ENCODE measurements around the gene SLC36A2. TPM values are rescaled to one million over a fixed set of nuclear protein-coding genes. Genes with fewer than 3 reads are reported as not detected.

The SLC36A2 gene
- total and polyA plus RNA-seq, 4 donors, result not detected

DNA sequence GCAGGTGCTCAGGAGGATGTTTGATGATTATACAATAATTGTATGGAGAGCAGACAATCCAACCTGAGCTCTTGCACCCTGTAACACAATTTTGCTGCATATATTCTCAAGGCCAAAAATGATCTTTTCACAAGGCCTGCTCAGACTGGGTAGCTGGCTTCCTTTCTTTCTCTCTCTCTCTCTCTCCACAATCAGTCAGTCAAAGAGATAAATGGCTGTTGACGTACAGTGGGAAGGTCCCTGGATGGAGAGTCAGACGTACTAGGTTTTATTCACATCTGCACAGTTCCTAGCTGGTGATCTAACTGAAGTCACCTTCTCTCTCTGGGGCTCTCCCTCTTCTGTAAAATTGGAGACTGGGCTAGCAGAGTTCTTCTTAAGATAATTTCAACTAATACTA is 19.8 kb downstream of the SLC36A2 start:
- H3K9ac ChIP-seq (ENCODE audit: low read depth in 1 of 2, low read length in 2 of 2), result no peak overlapping the region
- peaks cover 0 to 4% (median 0%) of the 10 kb centered on the region in 4 donors for H3K9me3 ChIP-seq (ENCODE audit: control insufficient read depth in 4 of 4, low read length in 3 of 4)
- no peaks in the 10 kb centered on the region for H3K4me1 ChIP-seq (ENCODE audit: control insufficient read depth in 4 of 4, insufficient read depth in 4 of 4, low read length in 3 of 4)
- no peak overlapping the region for H3K27ac ChIP-seq (ENCODE audit: low read depth in 1 of 2, low read length in 2 of 2)
- 81% methylated on average over 2 of the region's 2 CpGs for WGBS
- no peak for DNase-seq (ENCODE audit: low spot score)
- no peak overlapping the region for H3K4me3 ChIP-seq (ENCODE audit: low read depth in 1 of 3, low read length in 3 of 3)
- no peaks in the 10 kb centered on the region for H3K27me3 ChIP-seq (ENCODE audit: control insufficient read depth in 4 of 4, insufficient read depth in 4 of 4, low read length in 3 of 4)
- TF ChIP-seq ZBTB33 (IDR thresholded peaks at IDR 0.05) (no peak), YY1 (IDR thresholded peaks at IDR 0.05) (no peak), SP1 (IDR thresholded peaks at IDR 0.05) (no peak), RAD21 (IDR thresholded peaks at IDR 0.05) (no peak), HNF4A (conservative IDR thresholded peaks at IDR 0.05) (no peak), RXRA (IDR thresholded peaks at IDR 0.05) (no peak), MAX (IDR thresholded peaks at IDR 0.05) (no peak), TAF1 (conservative IDR thresholded peaks at IDR 0.05) (no peak), CTCF (IDR thresholded peaks at IDR 0.05; ENCODE audit: low read depth, low read length, missing input control) (no peak), FOXA1 (IDR thresholded peaks at IDR 0.05) (no peak), NR2F2 (IDR thresholded peaks at IDR 0.05) (no peak), FOXA2 (IDR thresholded peaks at IDR 0.05) (no peak), EGR1 (IDR thresholded peaks at IDR 0.05; ENCODE audit: low read depth in 2 of 2) (no peak), JUND (IDR thresholded peaks at IDR 0.05) (no peak)
- TF ChIP-seq, protein P1, sequence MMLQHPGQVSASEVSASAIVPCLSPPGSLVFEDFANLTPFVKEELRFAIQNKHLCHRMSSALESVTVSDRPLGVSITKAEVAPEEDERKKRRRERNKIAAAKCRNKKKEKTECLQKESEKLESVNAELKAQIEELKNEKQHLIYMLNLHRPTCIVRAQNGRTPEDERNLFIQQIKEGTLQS (IDR thresholded peaks at IDR 0.05), result no peak
- TF ChIP-seq, protein P2, sequence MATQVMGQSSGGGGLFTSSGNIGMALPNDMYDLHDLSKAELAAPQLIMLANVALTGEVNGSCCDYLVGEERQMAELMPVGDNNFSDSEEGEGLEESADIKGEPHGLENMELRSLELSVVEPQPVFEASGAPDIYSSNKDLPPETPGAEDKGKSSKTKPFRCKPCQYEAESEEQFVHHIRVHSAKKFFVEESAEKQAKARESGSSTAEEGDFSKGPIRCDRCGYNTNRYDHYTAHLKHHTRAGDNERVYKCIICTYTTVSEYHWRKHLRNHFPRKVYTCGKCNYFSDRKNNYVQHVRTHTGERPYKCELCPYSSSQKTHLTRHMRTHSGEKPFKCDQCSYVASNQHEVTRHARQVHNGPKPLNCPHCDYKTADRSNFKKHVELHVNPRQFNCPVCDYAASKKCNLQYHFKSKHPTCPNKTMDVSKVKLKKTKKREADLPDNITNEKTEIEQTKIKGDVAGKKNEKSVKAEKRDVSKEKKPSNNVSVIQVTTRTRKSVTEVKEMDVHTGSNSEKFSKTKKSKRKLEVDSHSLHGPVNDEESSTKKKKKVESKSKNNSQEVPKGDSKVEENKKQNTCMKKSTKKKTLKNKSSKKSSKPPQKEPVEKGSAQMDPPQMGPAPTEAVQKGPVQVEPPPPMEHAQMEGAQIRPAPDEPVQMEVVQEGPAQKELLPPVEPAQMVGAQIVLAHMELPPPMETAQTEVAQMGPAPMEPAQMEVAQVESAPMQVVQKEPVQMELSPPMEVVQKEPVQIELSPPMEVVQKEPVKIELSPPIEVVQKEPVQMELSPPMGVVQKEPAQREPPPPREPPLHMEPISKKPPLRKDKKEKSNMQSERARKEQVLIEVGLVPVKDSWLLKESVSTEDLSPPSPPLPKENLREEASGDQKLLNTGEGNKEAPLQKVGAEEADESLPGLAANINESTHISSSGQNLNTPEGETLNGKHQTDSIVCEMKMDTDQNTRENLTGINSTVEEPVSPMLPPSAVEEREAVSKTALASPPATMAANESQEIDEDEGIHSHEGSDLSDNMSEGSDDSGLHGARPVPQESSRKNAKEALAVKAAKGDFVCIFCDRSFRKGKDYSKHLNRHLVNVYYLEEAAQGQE (IDR thresholded peaks at IDR 0.05), result no peak
- H3K36me3 ChIP-seq (ENCODE audit: control insufficient read depth in 4 of 4, insufficient read depth in 3 of 4, low read depth in 1 of 4, low read length in 3 of 4), result no peaks in the 10 kb centered on the region

DNA sequence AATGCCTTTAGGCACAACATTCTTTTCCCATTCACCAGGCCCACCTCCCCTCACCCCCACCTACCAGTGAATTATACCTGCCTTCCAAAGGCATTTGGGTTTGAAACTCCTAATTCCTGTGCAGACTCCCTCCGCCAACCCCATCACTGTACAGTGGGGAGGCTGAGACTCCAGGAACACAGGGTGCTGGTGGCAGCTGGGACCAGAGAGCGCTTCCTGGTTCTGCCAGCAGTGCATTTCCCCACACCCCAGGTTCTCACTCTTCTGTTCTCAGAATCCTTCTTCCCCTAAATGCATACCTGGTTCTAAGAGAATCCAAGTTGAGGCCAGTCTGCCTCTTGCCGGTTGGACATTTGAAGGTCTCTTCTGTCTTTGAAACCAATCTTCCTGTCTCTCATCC is 21.1 kb downstream of the SLC36A2 start:
- Histone ChIP-seq H3K9me3 (ENCODE audit: control insufficient read depth in 4 of 4, low read length in 3 of 4) (peaks cover 0 to 4% (median 0%) of the 10 kb centered on the region in 4 donors), H3K4me1 (ENCODE audit: control insufficient read depth in 4 of 4, insufficient read depth in 4 of 4, low read length in 3 of 4) (no peaks in the 10 kb centered on the region), H3K4me3 (ENCODE audit: low read depth in 1 of 3, low read length in 3 of 3) (no peak overlapping the region), H3K27ac (ENCODE audit: low read depth in 1 of 2, low read length in 2 of 2) (no peak overlapping the region), H3K27me3 (ENCODE audit: control insufficient read depth in 4 of 4, insufficient read depth in 4 of 4, low read length in 3 of 4) (no peaks in the 10 kb centered on the region), H3K9ac (ENCODE audit: low read depth in 1 of 2, low read length in 2 of 2) (no peak overlapping the region), H3K36me3 (ENCODE audit: control insufficient read depth in 4 of 4, insufficient read depth in 3 of 4, low read depth in 1 of 4, low read length in 3 of 4) (no peaks in the 10 kb centered on the region)
- TF ChIP-seq EGR1 (IDR thresholded peaks at IDR 0.05; ENCODE audit: low read depth in 2 of 2), result no peak
- TF ChIP-seq SP1 (IDR thresholded peaks at IDR 0.05), result no peak
- TF ChIP-seq TAF1 (conservative IDR thresholded peaks at IDR 0.05), result no peak
- no peak for TF ChIP-seq HNF4G (IDR thresholded peaks at IDR 0.05)
- no peak for TF ChIP-seq JUND (IDR thresholded peaks at IDR 0.05)
- TF ChIP-seq ZBTB33 (IDR thresholded peaks at IDR 0.05), result no peak
- TF ChIP-seq RXRA (IDR thresholded peaks at IDR 0.05), result no peak
- 95% methylated on average over 3 of the region's 3 CpGs for WGBS
- DNase-seq (ENCODE audit: low spot score), result no peak
